HEK293 (cell line): ENCODE results near the gene LCN9.

Experiments used
- SALL2 ChIP-seq: fragments of 450-650 bp; formaldehyde crosslinking; IDR thresholded peaks from 2 replicates; pipeline ENCODE4 v1.5.0; 2017; ENCODE audit warnings: missing biosample characterization, mild to moderate bottlenecking, missing genetic modification characterization, borderline replicate concordance
- YY1 ChIP-seq: fragments of 450-650 bp; formaldehyde crosslinking; IDR thresholded peaks from 2 replicates; pipeline ENCODE4 v1.5.1; 2018; ENCODE audit warnings: missing biosample characterization, missing genetic modification characterization
- ZNF23 ChIP-seq: fragments of 450-650 bp; formaldehyde crosslinking; IDR thresholded peaks from 2 replicates; pipeline ENCODE4 v1.5.1; 2016; ENCODE audit warnings: missing biosample characterization, missing genetic modification characterization, borderline replicate concordance
- ZNF274 ChIP-seq, 2 experiments: fragments of 200-500 bp in 1 of 2; fragments of 450-650 bp in 1 of 2; sonication (Bioruptor generic) in 1 of 2; formaldehyde crosslinking in 1 of 2; IDR thresholded peaks; 2 replicates each; pipeline versions ENCODE4 v1.5.1 to v1.6.1; 2014 to 2016; ENCODE audit warnings: borderline replicate concordance in 1 of 2, inconsistent platforms in 1 of 2, low read length in 1 of 2, missing biosample characterization in 1 of 2, missing genetic modification characterization in 1 of 2
- TF ChIP-seq, protein P1 (sequence below): fragments of 450-650 bp; formaldehyde crosslinking; IDR thresholded peaks from 2 replicates; pipeline ENCODE4 v1.5.1; 2016; ENCODE audit warnings: missing biosample characterization, missing genetic modification characterization

DNA sequence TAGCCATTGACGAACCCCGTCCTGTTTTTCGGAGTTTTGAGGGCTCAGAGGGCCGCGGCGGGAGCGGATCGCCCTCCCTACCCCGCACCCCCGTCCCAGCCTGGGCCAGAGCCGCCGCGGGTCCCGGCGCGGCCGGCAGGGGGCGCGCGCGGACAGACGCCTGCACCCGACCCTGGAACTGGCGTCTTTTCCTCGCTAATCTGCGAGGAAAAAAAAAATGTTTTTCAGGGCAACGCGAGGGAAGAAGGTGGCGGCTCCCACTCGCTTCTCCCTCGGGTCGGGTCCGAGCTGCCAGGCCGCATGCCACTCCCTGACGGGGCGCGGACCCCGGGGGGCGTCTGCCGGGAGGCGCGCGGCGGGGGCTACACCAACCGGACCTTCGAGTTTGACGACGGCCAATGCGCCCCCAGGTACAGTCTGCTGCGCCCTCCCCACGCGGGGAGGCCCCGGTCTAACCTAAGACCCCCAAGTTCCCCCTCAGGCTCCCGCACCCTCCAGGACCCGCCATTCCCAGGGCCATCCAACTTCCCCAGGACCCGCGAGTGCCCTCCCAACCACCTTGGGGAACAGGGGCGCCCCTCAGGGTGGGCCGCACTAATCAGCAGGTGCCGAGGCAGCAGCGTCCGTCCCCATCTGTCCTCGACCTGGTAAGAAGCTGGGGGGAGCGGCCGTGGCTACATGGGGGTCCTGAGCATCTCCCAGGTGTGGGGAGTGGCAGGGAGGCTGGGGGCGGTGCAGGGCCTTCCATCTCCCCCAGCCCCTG is 39.0 kb downstream of the LCN9 start, which contains the start of gene KCNT1:
- TF ChIP-seq ZNF23 (no peak), SALL2 (tag by site-specific recombination) (no peak), YY1 (no peak), ZNF274 (IDR thresholded peaks at IDR 0.05; ENCODE audit: low read length) (no peak), ZNF274 (tag by site-specific recombination; IDR thresholded peaks at IDR 0.05; ENCODE audit: borderline replicate concordance) (no peak)
- TF ChIP-seq, protein P1, sequence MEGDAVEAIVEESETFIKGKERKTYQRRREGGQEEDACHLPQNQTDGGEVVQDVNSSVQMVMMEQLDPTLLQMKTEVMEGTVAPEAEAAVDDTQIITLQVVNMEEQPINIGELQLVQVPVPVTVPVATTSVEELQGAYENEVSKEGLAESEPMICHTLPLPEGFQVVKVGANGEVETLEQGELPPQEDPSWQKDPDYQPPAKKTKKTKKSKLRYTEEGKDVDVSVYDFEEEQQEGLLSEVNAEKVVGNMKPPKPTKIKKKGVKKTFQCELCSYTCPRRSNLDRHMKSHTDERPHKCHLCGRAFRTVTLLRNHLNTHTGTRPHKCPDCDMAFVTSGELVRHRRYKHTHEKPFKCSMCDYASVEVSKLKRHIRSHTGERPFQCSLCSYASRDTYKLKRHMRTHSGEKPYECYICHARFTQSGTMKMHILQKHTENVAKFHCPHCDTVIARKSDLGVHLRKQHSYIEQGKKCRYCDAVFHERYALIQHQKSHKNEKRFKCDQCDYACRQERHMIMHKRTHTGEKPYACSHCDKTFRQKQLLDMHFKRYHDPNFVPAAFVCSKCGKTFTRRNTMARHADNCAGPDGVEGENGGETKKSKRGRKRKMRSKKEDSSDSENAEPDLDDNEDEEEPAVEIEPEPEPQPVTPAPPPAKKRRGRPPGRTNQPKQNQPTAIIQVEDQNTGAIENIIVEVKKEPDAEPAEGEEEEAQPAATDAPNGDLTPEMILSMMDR = no peak; the same call in 1 of the 2 replicates
